PC-3 (cell line): ENCODE measurements around the gene SLC16A7. TPM values are rescaled to one million over a fixed set of nuclear protein-coding genes. Genes with fewer than 3 reads are reported as not detected.

Source experiments
- ATAC-seq: fragments of 200-7000 bp; cut with Tn5 transposase; 2 replicates; pipeline ENCODE4 v1.9.1; 2020; ENCODE audit warnings: mild to moderate bottlenecking, moderate library complexity
- BruUV-seq: library from RNA; stranded (reverse); fragments of 400-500 nt; replicated peaks from 2 replicates; lab custom pipeline; 2021; lab: Mats Ljungman, UMichigan
- CTCF ChIA-PET: fragments of 300-600 bp; sonication (Branson Sonifier 250); formaldehyde crosslinking; loops from one replicate; lab custom pipeline; 2022; ENCODE audit warnings: antibody characterized with exemption; lab: Charles Lee
- POLR2A ChIA-PET: fragments of 300-600 bp; sonication (Branson Sonifier 250); formaldehyde crosslinking; loops from one replicate; lab custom pipeline; 2022; ENCODE audit warnings: antibody characterized with exemption; ENCODE audit not compliant: unreplicated experiment; lab: Charles Lee
- DNase-seq: peaks from one replicate; pipeline ENCODE4 v3.0.0-alpha.2; 2015
- H2AFZ ChIP-seq: fragments of 300-600 bp; sonication (generic); 2 replicates; pipeline ENCODE4 v1.6.0; 2016; ENCODE audit warnings: antibody characterized with exemption, low read length
- H3F3A ChIP-seq: fragments of 300-600 bp; sonication (generic); one replicate; pipeline ENCODE4 v1.6.0; 2017; ENCODE audit warnings: antibody characterized with exemption, low read length, control low read depth, mild to moderate bottlenecking; ENCODE audit not compliant: unreplicated experiment
- H3K27ac ChIP-seq: fragments of 300-600 bp; sonication (generic); 2 replicates; pipeline ENCODE4 v1.5.1; 2016; ENCODE audit warnings: mild to moderate bottlenecking, low read length
- H3K27me3 ChIP-seq: fragments of 300-600 bp; sonication (generic); 2 replicates; pipeline ENCODE4 v1.6.1; 2016; ENCODE audit warnings: low read length, mixed read lengths
- H3K36me3 ChIP-seq: fragments of 300-600 bp; sonication (generic); 2 replicates; pipeline ENCODE4 v1.6.1; 2016; ENCODE audit warnings: low read depth, mixed run types, low read length, mixed read lengths
- H3K4me1 ChIP-seq: fragments of 300-600 bp; sonication (generic); 2 replicates; pipeline ENCODE4 v1.5.1; 2016; ENCODE audit warnings: low read length; ENCODE audit not compliant: insufficient read depth
- H3K4me2 ChIP-seq: fragments of 300-600 bp; sonication (generic); 2 replicates; pipeline ENCODE4 v1.6.0; 2016; ENCODE audit warnings: low read length
- H3K4me3 ChIP-seq: fragments of 300-600 bp; sonication (generic); 2 replicates; pipeline ENCODE4 v1.5.1; 2016; ENCODE audit warnings: mild to moderate bottlenecking, low read length, mixed read lengths
- H3K79me2 ChIP-seq: fragments of 300-600 bp; sonication (generic); 2 replicates; pipeline ENCODE4 v1.6.1; 2017; ENCODE audit warnings: low read length, mixed read lengths
- H3K9ac ChIP-seq: fragments of 300-600 bp; sonication (generic); 2 replicates; pipeline ENCODE4 v1.6.0; 2016; ENCODE audit warnings: mild to moderate bottlenecking, low read length
- H3K9me2 ChIP-seq: fragments of 300-600 bp; sonication (generic); replicated peaks from 2 replicates; pipeline ENCODE4 v1.6.1; 2016; ENCODE audit warnings: mixed run types, low read length, mixed read lengths
- H3K9me3 ChIP-seq: fragments of 300-600 bp; sonication (generic); 2 replicates; pipeline ENCODE4 v1.6.1; 2016; ENCODE audit warnings: low read length, mixed read lengths
- H4K20me1 ChIP-seq: fragments of 300-600 bp; sonication (generic); 2 replicates; pipeline ENCODE4 v1.6.1; 2016; ENCODE audit warnings: low read length, mixed read lengths
- CTCF ChIP-seq: fragments of 300-600 bp; sonication (generic); conservative IDR thresholded peaks from 2 replicates; pipeline ENCODE4 v1.5.1; 2017; ENCODE audit warnings: antibody characterized with exemption, low read depth, mild to moderate bottlenecking, low read length
- EZH2 ChIP-seq: fragments of 300-600 bp; sonication (generic); IDR thresholded peaks from one replicate; pipeline ENCODE4 v1.6.1; 2017; ENCODE audit warnings: antibody characterized with exemption, mild to moderate bottlenecking, low read length; ENCODE audit not compliant: unreplicated experiment
- EZH2phosphoT487 ChIP-seq: fragments of 300-600 bp; sonication (generic); IDR thresholded peaks from 2 replicates; pipeline ENCODE4 v1.6.1; 2018; ENCODE audit warnings: mild to moderate bottlenecking, antibody characterized with exemption, low read length, borderline replicate concordance
- intact Hi-C: fragments of 100-400 bp; cut with micrococcal nuclease; formaldehyde crosslinking; loops from 2 replicates; pipeline ENCODE4 v1.9.0; 2023
- total RNA-seq: library from RNA; depleted of rRNA; stranded (reverse); fragments of >200 nt; gene quantifications from 2 replicates; pipeline ENCODE4 v1.2.3, GENCODE V29; 2014

Gene SLC16A7
- total RNA-seq, 1 experiment from 2014 or later, result 11.4 TPM

GRCh38 chr12:59734371-59734770 lies 138.5 kb downstream of the SLC16A7 start:
- no peak overlapping the region for H2AFZ ChIP-seq
- H3K4me3 ChIP-seq, result no peak overlapping the region
- no peak overlapping the region for H3K4me2 ChIP-seq
- no TSS peak for BruUV-seq
- no peak overlapping the region for H3K9ac ChIP-seq
- H4K20me1 ChIP-seq, result no peaks in the 10 kb centered on the region
- H3K9me2 ChIP-seq, result no peaks in the 10 kb centered on the region
- ATAC-seq, result no peak
- H3K27ac ChIP-seq, result no peak overlapping the region
- ChIA-PET POLR2A (no interaction called here), CTCF (no interaction called here)
- intact Hi-C loops, result no loop called here
- H3K36me3 ChIP-seq, result no peaks in the 10 kb centered on the region
- H3F3A ChIP-seq, result no peaks in the 10 kb centered on the region
- H3K79me2 ChIP-seq, result no peaks in the 10 kb centered on the region
- H3K9me3 ChIP-seq, result no peaks in the 10 kb centered on the region
- H3K4me1 ChIP-seq, result peaks cover 11% of the 10 kb centered on the region
- TF ChIP-seq EZH2phosphoT487, result no peak
- no peaks in the 10 kb centered on the region for H3K27me3 ChIP-seq
- no peak for DNase-seq

- TF ChIP-seq EZH2phosphoT487, result no peak
- no peak for TF ChIP-seq EZH2
- no peak for TF ChIP-seq CTCF
- H3K4me2 ChIP-seq, result no peak overlapping the region
- ChIA-PET CTCF (no interaction called here), POLR2A (no interaction called here)
- H3K9ac ChIP-seq, result no peak overlapping the region
- no TSS peak for BruUV-seq
- H2AFZ ChIP-seq, result no peak overlapping the region
- H3K9me3 ChIP-seq, result no peaks in the 10 kb centered on the region
- no peaks in the 10 kb centered on the region for H4K20me1 ChIP-seq
- H3K27me3 ChIP-seq, result no peaks in the 10 kb centered on the region
- intact Hi-C loops, result no loop called here
- no peak overlapping the region for H3K27ac ChIP-seq
- H3K79me2 ChIP-seq, result no peaks in the 10 kb centered on the region
- H3K4me3 ChIP-seq, result no peak overlapping the region
- peaks cover 11% of the 10 kb centered on the region for H3K4me1 ChIP-seq
- no peaks in the 10 kb centered on the region for H3F3A ChIP-seq
- DNase-seq, result no peak
- H3K36me3 ChIP-seq, result no peaks in the 10 kb centered on the region
- no peak for ATAC-seq
- no peaks in the 10 kb centered on the region for H3K9me2 ChIP-seq
These were observed 139.4 kb downstream of the SLC16A7 start for GRCh38 chr12:59735231-59735630.

- CTCF ChIA-PET, result no interaction called here
- intact Hi-C loops, result no loop called here
These were observed 140.5 kb downstream of the SLC16A7 start for GRCh38 chr12:59736359-59736758.

More at GRCh38 chr12:59736359-59736758, 140.5 kb downstream of the SLC16A7 start:
- no TSS peak for BruUV-seq
- Histone ChIP-seq H3K27me3 (no peaks in the 10 kb centered on the region), H3F3A (no peaks in the 10 kb centered on the region), H3K36me3 (no peaks in the 10 kb centered on the region), H3K9me2 (no peaks in the 10 kb centered on the region), H4K20me1 (no peaks in the 10 kb centered on the region), H2AFZ (no peak overlapping the region), H3K9me3 (no peaks in the 10 kb centered on the region), H3K27ac (no peak overlapping the region), H3K4me3 (no peak overlapping the region), H3K79me2 (no peaks in the 10 kb centered on the region), H3K9ac (no peak overlapping the region), H3K4me1 (peaks cover 11% of the 10 kb centered on the region), H3K4me2 (peak overlapping the region; percentile 11; the same call in 1 of the 2 replicates)
- POLR2A ChIA-PET, result no interaction called here
- ATAC-seq (no peak), DNase-seq (no peak)
- TF ChIP-seq EZH2, result no peak
- no peak for TF ChIP-seq CTCF
- no peak for TF ChIP-seq EZH2phosphoT487
